Adrenal gland (tissue), 12 donors: Measurements from ENCODE around the gene SH2D1B. TPM values are rescaled to one million over a fixed set of nuclear protein-coding genes. Genes with fewer than 3 reads are reported as not detected.
"Not testable (repeated sequence)": the region's sequence is repeated elsewhere in the genome, so short reads cannot be mapped to it uniquely, and the experiment has no call there.

Experiments used
- DNase-seq, 7 donors: peaks; one replicate each; pipeline ENCODE4 v3.0.0-alpha.2; 2019 to 2020
- H3K27ac ChIP-seq, 5 donors: fragments of 200-600 bp; sonication (generic) in 4 of 5; 1 replicate in 3 of 5; 2 replicates in 2 of 5; pipeline versions ENCODE4 v1.5.1 to v1.8.0; 2016 to 2020; ENCODE audit warnings: mild to moderate bottlenecking in 1 of 5
- H3K27me3 ChIP-seq: fragments of 200-600 bp; 2 replicates; pipeline ENCODE4 v1.8.0; 2021
- H3K36me3 ChIP-seq, 2 donors: fragments of 200-600 bp; replicated peaks in 1 of 2; 1 replicate in 1 of 2; 2 replicates in 1 of 2; pipeline versions ENCODE4 v1.5.1 to v1.8.0; 2018 to 2022
- H3K4me1 ChIP-seq, 2 donors: fragments of 200-600 bp; replicated peaks in 1 of 2; 1 replicate in 1 of 2; 2 replicates in 1 of 2; pipeline versions ENCODE4 v1.5.1 to v1.8.0; 2018 to 2021
- H3K4me3 ChIP-seq, 4 donors: fragments of 200-600 bp; sonication (generic) in 3 of 4; one replicate each; pipeline ENCODE4 v1.5.1; 2016 to 2018
- H3K9me3 ChIP-seq, 3 donors: fragments of 200-600 bp; sonication (generic) in 1 of 3; replicated peaks in 1 of 3; 1 replicate in 2 of 3; 2 replicates in 1 of 3; pipeline versions ENCODE4 v1.5.1 to v1.8.0; 2016 to 2021
- POLR2A ChIP-seq, 2 donors: fragments of 450-650 bp; IDR thresholded peaks; one replicate each; pipeline ENCODE4 v1.6.1; 2017; ENCODE audit warnings: antibody characterized with exemption in 2 of 2, mild to moderate bottlenecking in 2 of 2, moderate library complexity in 1 of 2
- WGBS, 4 donors: extraction: QIAGEN DNeasy Blood & Tissue Kit in 2 of 4; methylation state at CpG; one replicate each; pipeline versions ENCODE4 v1.1.5 to v1.1.7; 2013 to 2017; 5-methylcytosine and 5-hydroxymethylcytosine counted together
- intact Hi-C, 2 donors: fragments of 100-400 bp; cut with DNase I; formaldehyde crosslinking; loops; one replicate each; pipeline versions ENCODE4 v1.14.1 to v1.15.0; 2022 to 2023
- polyA plus RNA-seq, 3 donors: library from polyadenylated mRNA; stranded (reverse); fragments of 200-250 nt in 2 of 3; fragments of 350-450 nt in 1 of 3; fragmentation: Illumina TruSeq in 1 of 3; extraction: RNeasy Lipid Tissue Mini Kit (QIAGEN cat#74804) in 1 of 3; gene quantifications; one replicate each; pipeline ENCODE4 v1.2.3, GENCODE V29; 2013 to 2014
- total RNA-seq, 9 donors: library from RNA; depleted of rRNA in 4 of 9; stranded (reverse); fragments of >200 nt in 4 of 9; fragments of 120-200 nt in 1 of 9; fragmentation: NEBNext Ultra II Directional in 1 of 9; extraction: Animal tissue kit (Norgen Biotek cat#: 25700) in 1 of 9; gene quantifications; one replicate each; pipeline versions ENCODE4 v1.1.0 to v1.2.4, GENCODE V29; 2013 to 2023
- TF ChIP-seq, protein P1 (sequence below), 6 experiments: fragments of 450-650 bp in 4 of 6; fragments of 200-600 bp in 2 of 6; sonication (generic) in 1 of 6; IDR thresholded peaks; 1 replicate in 5 of 6; 2 replicates in 1 of 6; pipeline versions ENCODE4 v1.5.1 to v1.8.0; 2016 to 2021; ENCODE audit warnings: antibody characterized with exemption in 6 of 6, mild to moderate bottlenecking in 2 of 6, moderate library complexity in 1 of 6
- donor health status: healthy with polysubstance abuse.
- donor health status: Bipolar disorder and iron deficiency.
- donor health status: DM: yes; HTN: yes; CAD: no.
- donor health status: DM: no; HTN: no; CAD: no.
- donor health status: DM: no; HTN: no; CAD: no.
- donor health status: DM: yes; HTN: yes; CAD: no.

The SH2D1B gene
- total and polyA plus RNA-seq, 12 donors: 0.08 to 0.13 (median 0.11) TPM; not detected in 9

DNA sequence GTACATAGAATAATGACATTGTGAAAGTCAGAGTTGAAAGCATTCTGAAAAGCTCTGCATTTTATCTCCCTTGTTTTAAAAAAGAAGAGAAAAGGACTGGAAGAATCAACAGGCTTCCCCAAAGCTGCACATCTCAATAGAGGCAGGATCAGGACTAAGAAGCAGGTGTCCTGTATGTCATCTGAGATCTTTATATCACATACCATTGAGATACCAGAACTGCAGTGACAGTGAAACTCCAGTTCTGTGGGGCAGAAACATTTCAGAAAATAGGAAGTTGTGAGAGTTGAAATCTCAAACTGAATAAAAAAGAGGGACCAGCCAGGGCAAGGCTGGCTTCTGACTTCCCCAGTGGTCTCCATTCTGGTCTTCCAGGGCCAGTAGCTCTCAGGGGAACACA, 33.0 kb upstream of the SH2D1B start:
- no peak for TF ChIP-seq POLR2A (IDR thresholded peaks at IDR 0.05)
- TF ChIP-seq, protein P1, sequence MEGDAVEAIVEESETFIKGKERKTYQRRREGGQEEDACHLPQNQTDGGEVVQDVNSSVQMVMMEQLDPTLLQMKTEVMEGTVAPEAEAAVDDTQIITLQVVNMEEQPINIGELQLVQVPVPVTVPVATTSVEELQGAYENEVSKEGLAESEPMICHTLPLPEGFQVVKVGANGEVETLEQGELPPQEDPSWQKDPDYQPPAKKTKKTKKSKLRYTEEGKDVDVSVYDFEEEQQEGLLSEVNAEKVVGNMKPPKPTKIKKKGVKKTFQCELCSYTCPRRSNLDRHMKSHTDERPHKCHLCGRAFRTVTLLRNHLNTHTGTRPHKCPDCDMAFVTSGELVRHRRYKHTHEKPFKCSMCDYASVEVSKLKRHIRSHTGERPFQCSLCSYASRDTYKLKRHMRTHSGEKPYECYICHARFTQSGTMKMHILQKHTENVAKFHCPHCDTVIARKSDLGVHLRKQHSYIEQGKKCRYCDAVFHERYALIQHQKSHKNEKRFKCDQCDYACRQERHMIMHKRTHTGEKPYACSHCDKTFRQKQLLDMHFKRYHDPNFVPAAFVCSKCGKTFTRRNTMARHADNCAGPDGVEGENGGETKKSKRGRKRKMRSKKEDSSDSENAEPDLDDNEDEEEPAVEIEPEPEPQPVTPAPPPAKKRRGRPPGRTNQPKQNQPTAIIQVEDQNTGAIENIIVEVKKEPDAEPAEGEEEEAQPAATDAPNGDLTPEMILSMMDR (IDR thresholded peaks at IDR 0.05): no peak
- no peak for DNase-seq
- Histone ChIP-seq H3K4me1 (no peaks in the 10 kb centered on the region), H3K4me3 (no peak overlapping the region), H3K27ac (no peak overlapping the region), H3K36me3 (no peaks in the 10 kb centered on the region), H3K9me3 (no peaks in the 10 kb centered on the region), H3K27me3 (peaks cover 5% of the 10 kb centered on the region)
- intact Hi-C loops: no loop called here

DNA sequence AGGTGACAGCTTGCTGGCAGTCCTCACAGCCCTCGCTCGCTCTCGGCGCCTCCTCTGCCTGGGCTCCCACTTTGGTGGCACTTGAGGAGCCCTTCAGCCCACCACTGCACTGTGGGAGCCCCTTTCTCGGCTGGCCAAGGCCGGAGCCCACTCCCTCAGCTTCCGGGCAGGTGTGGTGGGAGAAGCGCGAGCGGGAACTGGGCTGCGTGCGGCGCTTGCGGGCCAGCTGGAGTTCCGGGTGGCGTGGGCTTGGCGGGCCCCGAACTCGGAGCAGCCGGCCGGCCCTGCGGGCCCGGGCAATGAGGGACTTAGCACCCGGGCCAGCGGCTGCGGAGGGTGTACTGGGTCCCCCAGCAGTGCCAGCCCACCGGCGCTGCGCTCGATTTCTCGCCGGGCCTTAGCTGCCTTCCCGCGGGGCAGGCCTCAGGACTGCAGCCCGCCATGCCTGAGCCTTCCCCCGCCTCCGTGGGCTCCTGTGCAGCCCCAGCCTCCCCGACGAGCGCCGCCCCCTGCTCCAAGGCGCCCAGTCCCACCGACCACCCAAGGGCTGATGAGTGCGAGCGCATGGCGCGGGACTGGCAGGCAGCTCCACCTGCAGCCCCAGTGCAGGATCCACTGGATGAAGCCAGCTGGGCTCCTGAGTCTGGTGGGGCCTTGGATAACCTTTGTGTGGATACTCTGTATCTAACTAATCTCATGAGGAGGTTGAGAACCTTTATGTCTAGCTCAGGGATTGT, 21.2 kb upstream of the SH2D1B start:
- DNase-seq, H3K4me3 ChIP-seq, H3K4me1 ChIP-seq, H3K27me3 ChIP-seq, H3K9me3 ChIP-seq, H3K27ac ChIP-seq, intact Hi-C loops, H3K36me3 ChIP-seq: not testable (repeated sequence)
- WGBS, 4 donors: 75 to 87% (median 82%) methylated on average over 19 to 47 of the region's 47 CpGs

DNA sequence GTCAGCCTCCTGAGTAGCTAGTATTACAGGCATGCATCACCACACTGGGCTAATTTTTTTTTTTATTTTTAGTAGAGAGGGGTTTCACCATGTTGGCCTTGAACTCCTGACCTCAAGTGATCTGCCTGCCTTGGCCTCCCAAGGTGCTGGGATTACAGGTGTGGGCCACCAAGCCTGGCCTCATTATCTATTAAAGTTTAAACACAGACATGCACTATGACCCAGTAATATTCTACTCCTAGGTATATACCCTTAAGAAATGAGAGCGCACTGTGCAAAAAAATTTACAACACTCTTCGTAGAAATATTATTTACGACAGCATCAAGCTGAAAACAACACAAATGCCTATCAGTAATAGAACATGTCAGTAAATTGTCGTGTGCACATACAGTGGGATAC, 18.6 kb upstream of the SH2D1B start:
- H3K4me3 ChIP-seq: no peak overlapping the region
- H3K9me3 ChIP-seq: no peaks in the 10 kb centered on the region
- no peaks in the 10 kb centered on the region for H3K27me3 ChIP-seq
- intact Hi-C loops: no loop called here
- TF ChIP-seq, protein P1 (IDR thresholded peaks at IDR 0.05): no peak
- TF ChIP-seq POLR2A (IDR thresholded peaks at IDR 0.05): no peak
- H3K27ac ChIP-seq: no peak overlapping the region
- DNase-seq: no peak
- 85 to 91% (median 88%) methylated on average over 4 of the region's 4 CpGs for WGBS, 4 donors
- H3K36me3 ChIP-seq: no peaks in the 10 kb centered on the region
- no peaks in the 10 kb centered on the region for H3K4me1 ChIP-seq

DNA sequence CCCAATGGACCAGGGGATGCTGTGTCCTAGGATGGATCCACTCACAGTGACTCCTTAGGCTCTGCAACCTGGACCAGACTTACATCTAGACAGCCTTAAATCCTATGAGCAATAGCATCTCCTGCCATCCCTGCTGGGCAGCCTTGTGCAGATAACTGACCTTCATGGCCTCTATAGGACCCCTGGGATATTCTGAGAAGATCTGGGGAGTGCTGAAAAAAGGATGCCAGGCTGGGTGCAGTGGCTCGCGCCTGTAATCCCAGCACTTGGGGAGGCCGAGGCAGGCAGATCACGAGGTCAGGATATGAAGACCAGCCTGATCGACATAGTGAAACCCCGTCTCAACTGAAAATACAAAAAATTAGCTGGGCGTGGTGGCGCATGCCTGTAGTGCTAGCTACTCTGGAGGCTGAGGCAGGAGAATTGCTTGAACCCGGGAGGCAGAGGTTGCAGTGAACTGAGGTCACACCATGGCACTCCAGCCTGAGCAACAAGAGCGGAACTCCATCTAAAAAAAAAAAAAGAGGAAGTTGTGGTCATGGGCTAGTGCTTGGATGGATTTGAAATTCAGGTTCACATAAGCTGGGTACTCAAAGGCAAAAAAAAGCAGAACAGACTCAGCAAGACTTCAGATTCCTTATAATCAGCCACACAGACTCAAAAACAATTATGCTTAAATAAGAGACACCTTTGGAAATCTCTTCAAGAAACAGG, 10.9 kb upstream of the SH2D1B start:
- DNase-seq: no peak
- no peaks in the 10 kb centered on the region for H3K27me3 ChIP-seq
- no peak overlapping the region for H3K4me3 ChIP-seq
- no peaks in the 10 kb centered on the region for H3K36me3 ChIP-seq
- intact Hi-C loops: no loop called here
- WGBS, 4 donors: 74 to 94% (median 83%) methylated on average over 10 of the region's 10 CpGs
- no peaks in the 10 kb centered on the region for H3K9me3 ChIP-seq
- H3K27ac ChIP-seq: no peak overlapping the region
- TF ChIP-seq, protein P1 (IDR thresholded peaks at IDR 0.05): no peak
- TF ChIP-seq POLR2A (IDR thresholded peaks at IDR 0.05): no peak
- no peaks in the 10 kb centered on the region for H3K4me1 ChIP-seq
